ENCODE results near the gene MSX1.

The MSX1 gene

GRCh38 chr4:4889781-4890180 lies 30.3 kb downstream of the MSX1 start:
- no peak for TF ChIP-seq EZH2 (optimal IDR thresholded peaks at IDR 0.05; ENCODE audit: low read depth, low read length)
- TF ChIP-seq EZH2phosphoT487 (IDR thresholded peaks at IDR 0.05; ENCODE audit: low read length), result no peak
- TF ChIP-seq CTCF (IDR thresholded peaks at IDR 0.05; ENCODE audit: low read length), result no peak
- Histone ChIP-seq H3F3A (ENCODE audit: insufficient read depth, low read length) (no peaks in the 10 kb centered on the region), H3K27ac (ENCODE audit: low read length) (no peak overlapping the region), H3K4me2 (ENCODE audit: low read depth, low read length) (no peak overlapping the region), H3K79me2 (ENCODE audit: low read length) (no peaks in the 10 kb centered on the region), H3K4me1 (ENCODE audit: low read length) (no peaks in the 10 kb centered on the region), H3K27me3 (replicated peaks; ENCODE audit: insufficient read depth, low read length) (no peaks in the 10 kb centered on the region), H3K9me3 (replicated peaks; ENCODE audit: insufficient read depth, low read length) (no peaks in the 10 kb centered on the region), H3K9me2 (replicated peaks; ENCODE audit: insufficient read depth, low read length) (no peaks in the 10 kb centered on the region), H4K20me1 (ENCODE audit: insufficient read depth, low read length) (no peaks in the 10 kb centered on the region), H3K9ac (ENCODE audit: low read length) (no peak overlapping the region), H3K36me3 (replicated peaks; ENCODE audit: insufficient read depth, low read length) (no peaks in the 10 kb centered on the region), H3K4me3 (ENCODE audit: low read length) (no peak overlapping the region), H2AFZ (ENCODE audit: low read length) (no peak overlapping the region)
- no peak for DNase-seq

GRCh38 chr4:4890574-4891255 lies 31.2 kb downstream of the MSX1 start:
- Histone ChIP-seq H3K4me3 (ENCODE audit: low read length) (no peak overlapping the region), H3K4me1 (ENCODE audit: low read length) (no peaks in the 10 kb centered on the region), H3K4me2 (ENCODE audit: low read depth, low read length) (no peak overlapping the region), H3K9me3 (replicated peaks; ENCODE audit: insufficient read depth, low read length) (no peaks in the 10 kb centered on the region), H2AFZ (ENCODE audit: low read length) (no peak overlapping the region), H3K27ac (ENCODE audit: low read length) (no peak overlapping the region), H3K79me2 (ENCODE audit: low read length) (no peaks in the 10 kb centered on the region), H3K9me2 (replicated peaks; ENCODE audit: insufficient read depth, low read length) (no peaks in the 10 kb centered on the region), H3K27me3 (replicated peaks; ENCODE audit: insufficient read depth, low read length) (no peaks in the 10 kb centered on the region), H3K36me3 (replicated peaks; ENCODE audit: insufficient read depth, low read length) (no peaks in the 10 kb centered on the region), H3F3A (ENCODE audit: insufficient read depth, low read length) (no peaks in the 10 kb centered on the region), H4K20me1 (ENCODE audit: insufficient read depth, low read length) (no peaks in the 10 kb centered on the region), H3K9ac (ENCODE audit: low read length) (no peak overlapping the region)
- no peak for DNase-seq
- TF ChIP-seq EZH2 (optimal IDR thresholded peaks at IDR 0.05; ENCODE audit: low read depth, low read length), result no peak
- no peak for TF ChIP-seq EZH2phosphoT487 (IDR thresholded peaks at IDR 0.05; ENCODE audit: low read length)
- TF ChIP-seq CTCF (IDR thresholded peaks at IDR 0.05; ENCODE audit: low read length), result no peak

GRCh38 chr4:4893721-4894120 lies 34.3 kb downstream of the MSX1 start:
- Histone ChIP-seq H2AFZ (ENCODE audit: low read length) (no peak overlapping the region), H3K4me3 (ENCODE audit: low read length) (no peak overlapping the region), H3K4me2 (ENCODE audit: low read depth, low read length) (no peak overlapping the region), H3K27me3 (replicated peaks; ENCODE audit: insufficient read depth, low read length) (no peaks in the 10 kb centered on the region), H4K20me1 (ENCODE audit: insufficient read depth, low read length) (no peaks in the 10 kb centered on the region), H3K9ac (ENCODE audit: low read length) (no peak overlapping the region), H3K36me3 (replicated peaks; ENCODE audit: insufficient read depth, low read length) (no peaks in the 10 kb centered on the region), H3K9me2 (replicated peaks; ENCODE audit: insufficient read depth, low read length) (no peaks in the 10 kb centered on the region), H3K27ac (ENCODE audit: low read length) (no peak overlapping the region), H3K4me1 (ENCODE audit: low read length) (no peaks in the 10 kb centered on the region), H3F3A (ENCODE audit: insufficient read depth, low read length) (no peaks in the 10 kb centered on the region), H3K9me3 (replicated peaks; ENCODE audit: insufficient read depth, low read length) (no peaks in the 10 kb centered on the region), H3K79me2 (ENCODE audit: low read length) (no peaks in the 10 kb centered on the region)
- no peak for DNase-seq
- TF ChIP-seq EZH2phosphoT487 (IDR thresholded peaks at IDR 0.05; ENCODE audit: low read length), result no peak
- no peak for TF ChIP-seq CTCF (IDR thresholded peaks at IDR 0.05; ENCODE audit: low read length)
